ENCODE results near the gene TCTN1. TPM values are rescaled to one million over a fixed set of nuclear protein-coding genes. Genes with fewer than 3 reads are reported as not detected.

TCTN1 gene
- total RNA-seq, 1 experiment from 2014 or later = 58.3 TPM

DNA sequence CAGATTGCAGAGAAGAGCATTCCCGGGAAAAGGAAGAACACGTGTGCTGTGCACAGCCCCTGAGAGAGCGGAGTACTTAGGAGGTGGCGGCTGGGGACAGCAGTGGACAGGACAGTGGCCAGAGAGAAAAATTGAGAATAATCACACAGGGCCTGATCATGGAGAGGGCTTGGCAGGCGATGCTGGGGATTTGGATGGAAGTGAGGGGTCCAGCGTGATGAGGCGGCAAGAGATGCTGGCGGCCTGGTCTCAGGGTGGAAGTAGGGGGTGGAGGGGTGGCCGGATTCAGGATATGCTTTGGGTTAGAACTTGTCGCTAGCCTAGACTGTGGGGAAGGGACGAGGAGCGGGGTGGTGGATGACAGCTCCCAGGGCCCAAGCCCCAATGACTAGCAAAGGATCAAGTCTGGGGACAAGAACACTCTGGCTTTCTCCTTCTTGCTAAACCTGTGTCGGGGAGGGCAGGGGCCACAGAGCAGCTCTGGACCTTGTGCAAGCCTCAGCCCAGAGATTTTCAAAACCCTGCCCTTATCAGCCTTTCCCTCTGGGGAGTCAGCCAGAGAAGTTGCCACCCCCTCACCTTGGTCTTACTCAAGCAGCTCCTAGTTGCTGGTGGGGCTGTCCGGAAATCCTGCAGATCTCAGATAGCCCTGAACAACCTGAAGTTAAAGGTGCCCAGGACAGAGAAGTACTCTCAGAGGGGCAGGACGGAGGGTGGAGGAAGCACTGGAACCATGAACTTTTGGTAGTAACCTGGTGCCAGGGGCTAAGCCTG, 73.7 kb downstream of the TCTN1 start:
- Histone ChIP-seq H4K20me1 (ENCODE audit: insufficient read depth) (no peaks in the 10 kb centered on the region), H3K27me3 (ENCODE audit: insufficient read depth, low read depth) (peaks cover 56% of the 10 kb centered on the region), H3K4me2 (no peak overlapping the region)

DNA sequence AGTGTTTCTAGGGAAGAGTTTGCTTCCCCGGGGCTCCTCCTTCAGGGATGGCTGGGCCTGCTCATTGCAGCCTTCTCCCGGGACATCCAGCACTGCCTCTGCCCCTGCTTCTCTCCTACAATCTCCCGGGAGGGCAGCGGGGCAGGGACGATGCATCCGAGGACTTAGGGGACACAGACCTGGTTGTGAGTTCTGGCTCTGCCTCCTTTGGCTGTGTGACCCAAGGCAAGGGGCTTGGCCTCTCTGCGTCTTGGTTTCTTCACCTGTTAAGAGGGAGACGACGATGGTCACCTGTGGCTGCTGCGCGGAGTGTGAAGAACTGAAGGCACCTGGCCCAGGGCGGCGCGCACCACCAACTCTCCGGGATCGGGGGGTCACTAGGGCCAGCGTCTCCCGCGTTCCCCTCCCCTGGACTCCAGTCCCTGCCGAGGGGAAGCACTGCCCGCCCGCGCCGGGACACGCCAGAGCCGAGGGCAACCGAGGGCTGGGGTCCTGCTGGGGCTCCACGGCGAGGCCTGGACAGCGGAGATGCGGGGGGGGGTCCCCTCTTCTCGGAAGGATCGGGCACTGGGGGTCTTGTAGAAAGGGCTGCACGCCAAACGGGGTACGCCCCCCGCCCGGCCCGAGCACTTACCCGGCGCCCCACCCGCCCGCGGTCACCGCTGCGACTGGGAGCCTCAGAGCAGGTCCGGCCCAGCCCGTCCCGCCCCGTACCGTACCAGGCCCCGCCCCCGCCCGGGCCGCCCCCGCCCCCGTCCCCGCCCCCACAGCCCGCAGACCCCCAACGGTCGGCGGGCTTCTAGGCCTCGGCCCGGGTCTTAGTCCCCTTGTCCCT, 74.7 kb downstream of the TCTN1 start, which contains the start of gene HVCN1:
HVCN1 (minus strand) TSS at position 670 of the 835 bp plus-strand sequence. CDS start 5,870 bp downstream, outside the sequence.
- Histone ChIP-seq H3K27ac (no peak within 1 kb of the TSS), H3K9me2 (ENCODE audit: insufficient read depth) (no peaks in the 10 kb centered on the region), H3K27me3 (ENCODE audit: insufficient read depth, low read depth) (peaks cover 56% of the 10 kb centered on the region), H2AFZ (no peak within 1 kb of the TSS; the same call in 1 of the 2 replicates), H3K9me3 (ENCODE audit: insufficient read depth, low read depth) (no peaks in the 10 kb centered on the region), H4K20me1 (ENCODE audit: insufficient read depth) (no peaks in the 10 kb centered on the region), H3K79me2 (ENCODE audit: low read depth) (no peaks in the 10 kb centered on the region), H3K4me2 (peak within 1 kb of the TSS; percentile 31; the same call in 1 of the 2 replicates), H3K36me3 (ENCODE audit: low read depth) (no peaks in the 10 kb centered on the region), H3K4me1 (replicated peaks; ENCODE audit: insufficient read depth) (no peaks in the 10 kb centered on the region), H3K4me3 (no peak within 1 kb of the TSS), H3F3A (ENCODE audit: insufficient read depth, low read depth) (no peaks in the 10 kb centered on the region)
- POLR2A ChIA-PET (ENCODE audit: unreplicated experiment) = no interaction called here
- TF ChIP-seq EZH2 (IDR thresholded peaks at IDR 0.05; ENCODE audit: low read depth) = no peak
- TF ChIP-seq, protein P1, sequence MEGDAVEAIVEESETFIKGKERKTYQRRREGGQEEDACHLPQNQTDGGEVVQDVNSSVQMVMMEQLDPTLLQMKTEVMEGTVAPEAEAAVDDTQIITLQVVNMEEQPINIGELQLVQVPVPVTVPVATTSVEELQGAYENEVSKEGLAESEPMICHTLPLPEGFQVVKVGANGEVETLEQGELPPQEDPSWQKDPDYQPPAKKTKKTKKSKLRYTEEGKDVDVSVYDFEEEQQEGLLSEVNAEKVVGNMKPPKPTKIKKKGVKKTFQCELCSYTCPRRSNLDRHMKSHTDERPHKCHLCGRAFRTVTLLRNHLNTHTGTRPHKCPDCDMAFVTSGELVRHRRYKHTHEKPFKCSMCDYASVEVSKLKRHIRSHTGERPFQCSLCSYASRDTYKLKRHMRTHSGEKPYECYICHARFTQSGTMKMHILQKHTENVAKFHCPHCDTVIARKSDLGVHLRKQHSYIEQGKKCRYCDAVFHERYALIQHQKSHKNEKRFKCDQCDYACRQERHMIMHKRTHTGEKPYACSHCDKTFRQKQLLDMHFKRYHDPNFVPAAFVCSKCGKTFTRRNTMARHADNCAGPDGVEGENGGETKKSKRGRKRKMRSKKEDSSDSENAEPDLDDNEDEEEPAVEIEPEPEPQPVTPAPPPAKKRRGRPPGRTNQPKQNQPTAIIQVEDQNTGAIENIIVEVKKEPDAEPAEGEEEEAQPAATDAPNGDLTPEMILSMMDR (conservative IDR thresholded peaks at IDR 0.05) = no peak
- intact Hi-C loops (cut with micrococcal nuclease; ENCODE audit: unreplicated experiment) = no loop called here
- CTCF ChIA-PET = no interaction called here
- peak in 1 of 2 experiments; percentile 23 for DNase-seq
- BruUV-seq (replicated peaks) = no TSS peak

More for the DNA sequence above, 73.7 kb downstream of the TCTN1 start:
- intact Hi-C loops (cut with micrococcal nuclease; ENCODE audit: unreplicated experiment) = no loop called here
- POLR2A ChIA-PET (ENCODE audit: unreplicated experiment) = no interaction called here
- no peaks in the 10 kb centered on the region for H3K9me2 ChIP-seq (ENCODE audit: insufficient read depth)
- CTCF ChIA-PET = no interaction called here
- BruUV-seq (replicated peaks) = no TSS peak
- TF ChIP-seq, protein P1 (conservative IDR thresholded peaks at IDR 0.05) = no peak
- no peak for TF ChIP-seq EZH2 (IDR thresholded peaks at IDR 0.05; ENCODE audit: low read depth)
- H3K4me1 ChIP-seq (replicated peaks; ENCODE audit: insufficient read depth) = no peaks in the 10 kb centered on the region
- no peaks in the 10 kb centered on the region for H3K36me3 ChIP-seq (ENCODE audit: low read depth)
- no peaks in the 10 kb centered on the region for H3K79me2 ChIP-seq (ENCODE audit: low read depth)
- H2AFZ ChIP-seq = no peak overlapping the region
- no peak overlapping the region for H3K27ac ChIP-seq
- no peak for DNase-seq
- no peaks in the 10 kb centered on the region for H3K9me3 ChIP-seq (ENCODE audit: insufficient read depth, low read depth)
- H3F3A ChIP-seq (ENCODE audit: insufficient read depth, low read depth) = no peaks in the 10 kb centered on the region
- H3K4me3 ChIP-seq = no peak overlapping the region

DNA sequence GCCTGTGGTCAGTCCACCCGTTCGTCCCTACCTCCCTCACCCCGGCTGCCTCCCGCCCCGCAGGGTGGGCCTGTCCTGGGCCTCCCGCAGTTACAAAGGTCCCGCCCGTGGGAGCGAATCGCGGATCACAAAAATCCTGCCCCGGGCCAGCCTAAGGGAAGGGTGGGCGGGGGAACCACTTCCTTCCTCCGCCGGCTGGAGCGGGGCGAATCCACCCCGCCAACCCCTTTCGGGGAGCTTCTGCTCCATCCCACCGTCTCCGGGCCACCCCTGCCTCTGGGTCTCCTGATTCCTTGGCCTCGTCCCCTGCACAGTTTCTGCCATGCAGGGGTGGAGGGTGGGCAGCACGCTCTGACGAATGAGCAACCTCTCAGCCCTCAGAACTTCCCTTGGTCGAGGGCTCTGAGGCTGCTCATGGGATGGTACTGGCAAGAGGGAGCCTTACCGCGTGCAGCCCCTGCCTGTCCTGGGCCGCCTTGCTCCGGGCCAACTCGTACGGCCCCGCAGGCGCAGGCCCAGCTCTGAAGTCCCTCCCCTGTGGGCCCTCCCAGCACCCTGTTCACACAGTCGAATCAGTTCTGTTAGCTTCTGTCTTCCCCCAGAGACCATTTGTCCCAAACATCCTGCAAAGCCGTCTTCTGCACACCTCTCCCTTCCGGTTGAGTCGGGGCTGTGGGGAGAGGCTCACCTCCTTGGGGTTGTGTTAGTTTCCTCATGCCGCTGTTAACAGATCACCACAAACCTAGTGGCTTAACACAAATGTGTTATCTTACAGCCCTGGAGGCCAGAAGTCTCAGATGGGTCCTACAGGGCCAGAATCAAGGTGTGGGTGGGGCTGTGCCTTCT, 75.6 kb downstream of the TCTN1 start:
- DNase-seq = peak in 1 of 2 experiments; percentile 27
- no peaks in the 10 kb centered on the region for H3K9me2 ChIP-seq (ENCODE audit: insufficient read depth)
- H3K36me3 ChIP-seq (ENCODE audit: low read depth) = no peaks in the 10 kb centered on the region
- peaks cover 56% of the 10 kb centered on the region for H3K27me3 ChIP-seq (ENCODE audit: insufficient read depth, low read depth)
- peak overlapping the region; percentile 31; the same call in 1 of the 2 replicates for H3K4me2 ChIP-seq
- no peak for TF ChIP-seq EZH2 (IDR thresholded peaks at IDR 0.05; ENCODE audit: low read depth)
- TF ChIP-seq, protein P1 (conservative IDR thresholded peaks at IDR 0.05) = no peak
- H2AFZ ChIP-seq = no peak overlapping the region; the same call in 1 of the 2 replicates
- no peaks in the 10 kb centered on the region for H3K79me2 ChIP-seq (ENCODE audit: low read depth)
- intact Hi-C loops (cut with micrococcal nuclease; ENCODE audit: unreplicated experiment) = no loop called here
- H3F3A ChIP-seq (ENCODE audit: insufficient read depth, low read depth) = no peaks in the 10 kb centered on the region
- CTCF ChIA-PET = no interaction called here
- no peak overlapping the region for H3K4me3 ChIP-seq
- no TSS peak for BruUV-seq (replicated peaks)
- H3K27ac ChIP-seq = no peak overlapping the region
- H4K20me1 ChIP-seq (ENCODE audit: insufficient read depth) = no peaks in the 10 kb centered on the region
- H3K9me3 ChIP-seq (ENCODE audit: insufficient read depth, low read depth) = no peaks in the 10 kb centered on the region
- POLR2A ChIA-PET (ENCODE audit: unreplicated experiment) = no interaction called here
- no peaks in the 10 kb centered on the region for H3K4me1 ChIP-seq (replicated peaks; ENCODE audit: insufficient read depth)

All from PC-9 (cell line).